Left ventricle myocardium inferior (tissue), 1 donor: ENCODE results near the gene ACOT9. TPM values are rescaled to one million over a fixed set of nuclear protein-coding genes. Genes with fewer than 3 reads are reported as not detected.
"Not testable (repeated sequence)": the region's sequence is repeated elsewhere in the genome, so short reads cannot be mapped to it uniquely, and the experiment has no call there.

ENCODE experiments used
- DNase-seq: peaks from one replicate; pipeline ENCODE4 v3.0.0-alpha.2; 2020
- H3K27ac ChIP-seq: fragments of 200-600 bp; replicated peaks from 2 replicates; pipeline ENCODE4 v1.8.0; 2021
- H3K27me3 ChIP-seq: fragments of 200-600 bp; 2 replicates; pipeline ENCODE4 v1.8.0; 2021; ENCODE audit warnings: low read depth
- H3K36me3 ChIP-seq: fragments of 200-600 bp; 2 replicates; pipeline ENCODE4 v1.8.0; 2021
- H3K4me1 ChIP-seq: fragments of 200-600 bp; 2 replicates; pipeline ENCODE4 v1.8.0; 2021
- H3K4me3 ChIP-seq: fragments of 200-600 bp; 2 replicates; pipeline ENCODE4 v1.8.0; 2021; ENCODE audit warnings: mild to moderate bottlenecking, moderate library complexity
- H3K9me3 ChIP-seq: fragments of 200-600 bp; replicated peaks from 2 replicates; pipeline ENCODE4 v1.8.0; 2021
- intact Hi-C: fragments of 100-400 bp; cut with micrococcal nuclease; formaldehyde crosslinking; loops from one replicate; pipeline ENCODE4 v1.11.0; 2022
- total RNA-seq: library from RNA; stranded (reverse); fragmentation: NEBNext Ultra II Directional; extraction: Animal tissue kit (Norgen Biotek cat#: 25700); gene quantifications from one replicate; pipeline ENCODE4 v1.2.1, GENCODE V29; 2021
- TF ChIP-seq, protein P1 (sequence below): fragments of 200-600 bp; IDR thresholded peaks from 2 replicates; pipeline ENCODE4 v1.8.0; 2021; ENCODE audit warnings: antibody characterized with exemption, mild to moderate bottlenecking, borderline replicate concordance
- donor health status: DM: no; HTN: yes; CAD: no; lungs with severe emphysema.

Gene ACOT9
- total RNA-seq, 1 donor from 2014 or later, result 49.1 TPM

- H3K27me3 ChIP-seq, result no peaks in the 10 kb centered on the region
- H3K36me3 ChIP-seq, result no peaks in the 10 kb centered on the region
- no peak overlapping the region for H3K27ac ChIP-seq
- intact Hi-C loops, result no loop called here
- H3K4me3 ChIP-seq, result no peak overlapping the region
- TF ChIP-seq, protein P1, sequence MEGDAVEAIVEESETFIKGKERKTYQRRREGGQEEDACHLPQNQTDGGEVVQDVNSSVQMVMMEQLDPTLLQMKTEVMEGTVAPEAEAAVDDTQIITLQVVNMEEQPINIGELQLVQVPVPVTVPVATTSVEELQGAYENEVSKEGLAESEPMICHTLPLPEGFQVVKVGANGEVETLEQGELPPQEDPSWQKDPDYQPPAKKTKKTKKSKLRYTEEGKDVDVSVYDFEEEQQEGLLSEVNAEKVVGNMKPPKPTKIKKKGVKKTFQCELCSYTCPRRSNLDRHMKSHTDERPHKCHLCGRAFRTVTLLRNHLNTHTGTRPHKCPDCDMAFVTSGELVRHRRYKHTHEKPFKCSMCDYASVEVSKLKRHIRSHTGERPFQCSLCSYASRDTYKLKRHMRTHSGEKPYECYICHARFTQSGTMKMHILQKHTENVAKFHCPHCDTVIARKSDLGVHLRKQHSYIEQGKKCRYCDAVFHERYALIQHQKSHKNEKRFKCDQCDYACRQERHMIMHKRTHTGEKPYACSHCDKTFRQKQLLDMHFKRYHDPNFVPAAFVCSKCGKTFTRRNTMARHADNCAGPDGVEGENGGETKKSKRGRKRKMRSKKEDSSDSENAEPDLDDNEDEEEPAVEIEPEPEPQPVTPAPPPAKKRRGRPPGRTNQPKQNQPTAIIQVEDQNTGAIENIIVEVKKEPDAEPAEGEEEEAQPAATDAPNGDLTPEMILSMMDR, result no peak
- no peaks in the 10 kb centered on the region for H3K4me1 ChIP-seq
- H3K9me3 ChIP-seq, result no peaks in the 10 kb centered on the region
- DNase-seq, result no peak
Measured at GRCh38 chrX:23749129-23749528, 6.1 kb upstream of the ACOT9 start.

GRCh38 chrX:23745786-23746185, 2.7 kb upstream of the ACOT9 start:
- no peaks in the 10 kb centered on the region for H3K9me3 ChIP-seq
- intact Hi-C loops, result no loop called here
- no peaks in the 10 kb centered on the region for H3K36me3 ChIP-seq
- no peak overlapping the region for H3K4me3 ChIP-seq
- H3K27me3 ChIP-seq, result no peaks in the 10 kb centered on the region
- TF ChIP-seq, protein P1, result no peak
- H3K4me1 ChIP-seq, result peaks cover 10% of the 10 kb centered on the region
- DNase-seq, result no peak
- H3K27ac ChIP-seq, result no peak overlapping the region

GRCh38 chrX:23743623-23743971, 521 bp upstream of the ACOT9 start:
- H3K9me3 ChIP-seq, H3K36me3 ChIP-seq, intact Hi-C loops, H3K27me3 ChIP-seq, H3K4me1 ChIP-seq, DNase-seq: not testable (repeated sequence)
- H3K27ac ChIP-seq, result peak overlapping the region; percentile 97
- peak overlapping the region; percentile 85 for H3K4me3 ChIP-seq

GRCh38 chrX:23742174-23742696, 841 bp downstream of the ACOT9 start:
- H3K4me3 ChIP-seq, result peak overlapping the region; percentile 85
- H3K27me3 ChIP-seq, result no peaks in the 10 kb centered on the region
- H3K27ac ChIP-seq, result peak overlapping the region; percentile 97
- TF ChIP-seq, protein P1, result no peak
- peaks cover 10% of the 10 kb centered on the region for H3K4me1 ChIP-seq
- H3K36me3 ChIP-seq, result no peaks in the 10 kb centered on the region
- no peak for DNase-seq
- intact Hi-C loops, result no loop called here
- H3K9me3 ChIP-seq, result no peaks in the 10 kb centered on the region

DNA sequence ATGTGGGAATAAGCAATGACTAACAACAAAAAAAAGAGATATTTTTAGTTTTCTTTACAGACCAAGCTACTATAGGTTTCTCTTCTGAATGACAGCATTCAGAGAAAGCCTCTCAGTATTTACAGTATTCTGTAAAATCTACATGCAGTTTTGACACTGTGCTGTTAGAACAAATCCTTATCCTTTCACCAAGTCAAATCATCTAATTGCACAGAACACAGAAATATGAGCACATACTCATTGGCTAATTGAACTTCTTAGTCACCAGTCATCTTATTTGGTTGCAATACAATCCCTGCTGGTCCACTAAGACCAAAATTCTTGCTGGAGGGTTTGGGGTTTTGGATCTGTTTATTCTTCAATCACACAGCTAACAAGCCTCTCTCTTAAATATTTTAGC, 5.7 kb downstream of the ACOT9 start:
- intact Hi-C loops, result no loop called here
- H3K9me3 ChIP-seq, result no peaks in the 10 kb centered on the region
- TF ChIP-seq, protein P1, result no peak
- no peaks in the 10 kb centered on the region for H3K36me3 ChIP-seq
- H3K4me1 ChIP-seq, result peaks cover 10% of the 10 kb centered on the region
- H3K27ac ChIP-seq, result no peak overlapping the region
- no peaks in the 10 kb centered on the region for H3K27me3 ChIP-seq
- H3K4me3 ChIP-seq, result no peak overlapping the region
- DNase-seq, result no peak

DNA sequence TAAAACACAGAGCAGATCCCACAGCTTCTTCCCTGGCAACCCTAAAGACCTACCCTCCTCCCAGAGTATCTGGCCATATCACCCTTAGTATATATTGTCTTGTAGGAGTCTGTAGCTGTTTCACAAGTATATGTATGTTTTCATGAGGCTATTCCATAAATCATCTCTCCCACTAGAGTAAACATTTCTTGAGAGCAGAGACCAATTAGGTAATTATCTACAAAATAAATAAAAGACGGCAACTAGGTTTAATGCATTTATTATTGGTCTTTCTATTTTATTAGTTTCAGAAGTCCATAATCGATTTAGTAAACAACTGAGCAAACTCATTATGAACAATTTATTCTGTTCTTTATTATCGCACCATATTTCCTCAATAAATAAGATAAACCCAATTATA, 7.0 kb downstream of the ACOT9 start:
- Histone ChIP-seq H3K9me3 (no peaks in the 10 kb centered on the region), H3K4me3 (no peak overlapping the region), H3K36me3 (peaks cover 8% of the 10 kb centered on the region), H3K4me1 (peaks cover 1% of the 10 kb centered on the region), H3K27me3 (no peaks in the 10 kb centered on the region), H3K27ac (no peak overlapping the region)
- intact Hi-C loops, result no loop called here
- no peak for DNase-seq
- TF ChIP-seq, protein P1, result no peak
